Colonic mucosa (tissue), 4 donors: Measurements from ENCODE around the gene SMARCA2. TPM values are rescaled to one million over a fixed set of nuclear protein-coding genes. Genes with fewer than 3 reads are reported as not detected.

Experiments
- DNase-seq: peaks from one replicate; pipeline ENCODE4 v3.0.0-alpha.2; 2020
- H3K27ac ChIP-seq: fragments of 200-600 bp; one replicate; pipeline ENCODE4 v1.8.0; 2021
- H3K27me3 ChIP-seq: fragments of 200-600 bp; one replicate; pipeline ENCODE4 v1.8.0; 2021
- H3K36me3 ChIP-seq: fragments of 200-600 bp; one replicate; pipeline ENCODE4 v1.8.0; 2021
- H3K4me1 ChIP-seq: fragments of 200-600 bp; one replicate; pipeline ENCODE4 v1.8.0; 2021; ENCODE audit warnings: mild to moderate bottlenecking
- H3K4me3 ChIP-seq: fragments of 200-600 bp; one replicate; pipeline ENCODE4 v1.8.0; 2021
- H3K9ac ChIP-seq, 2 donors: one replicate each; pipeline ENCODE4 v1.7.0; 2013; ENCODE audit warnings: control low read depth in 2 of 2, low read depth in 2 of 2, low read length in 2 of 2
- H3K9me3 ChIP-seq: fragments of 200-600 bp; one replicate; pipeline ENCODE4 v1.8.0; 2021
- CTCF ChIP-seq: fragments of 200-600 bp; IDR thresholded peaks from one replicate; pipeline ENCODE4 v1.8.0; 2022; ENCODE audit warnings: antibody characterized with exemption, mild to moderate bottlenecking
- intact Hi-C: fragments of 100-400 bp; cut with DNase I; formaldehyde crosslinking; loops from one replicate; pipeline ENCODE4 v1.14.1; 2022
- total RNA-seq, 2 donors: library from RNA; stranded (reverse); fragmentation: NEBNext Ultra II Directional in 1 of 2; extraction: Animal tissue kit (Norgen Biotek cat#: 25700) in 1 of 2; gene quantifications; one replicate each; pipeline ENCODE4 v1.2.1, GENCODE V29; 2021
- donor health status: healthy.
- donor health status: DM: no; HTN: no; CAD: no.
- donor health status: DM: no; HTN: no; CAD: no.

SMARCA2 gene
- total RNA-seq, 2 donors from 2014 or later = 89.4 to 97.0 TPM

GRCh38 chr9:2015581-2016407 is 647 bp downstream of the SMARCA2 start:
- H3K4me3 ChIP-seq = peak overlapping the region; percentile 76
- TF ChIP-seq CTCF = no peak
- H3K9me3 ChIP-seq = no peaks in the 10 kb centered on the region
- no peaks in the 10 kb centered on the region for H3K27me3 ChIP-seq
- H3K27ac ChIP-seq = peak overlapping the region; percentile 99
- intact Hi-C loops = no loop called here
- peaks cover 6% of the 10 kb centered on the region for H3K4me1 ChIP-seq
- peak overlapping the region; percentile 97 for H3K9ac ChIP-seq
- no peaks in the 10 kb centered on the region for H3K36me3 ChIP-seq
- DNase-seq = peak; percentile 57

GRCh38 chr9:2016408-2017330 is 1.5 kb downstream of the SMARCA2 start:
- no peak for TF ChIP-seq CTCF
- DNase-seq = peak; percentile 88
- Histone ChIP-seq H3K36me3 (no peaks in the 10 kb centered on the region), H3K4me3 (peak overlapping the region; percentile 76), H3K27ac (peak overlapping the region; percentile 99), H3K9ac (peak overlapping the region; percentile 97), H3K27me3 (no peaks in the 10 kb centered on the region), H3K9me3 (no peaks in the 10 kb centered on the region), H3K4me1 (peaks cover 6% of the 10 kb centered on the region)
- intact Hi-C loops = no loop called here

GRCh38 chr9:2017331-2018161 is 2.4 kb downstream of the SMARCA2 start:
- TF ChIP-seq CTCF = no peak
- Histone ChIP-seq H3K9ac (peak overlapping the region; percentile 97), H3K9me3 (no peaks in the 10 kb centered on the region), H3K36me3 (no peaks in the 10 kb centered on the region), H3K4me3 (peak overlapping the region; percentile 76), H3K4me1 (peaks cover 6% of the 10 kb centered on the region), H3K27ac (peak overlapping the region; percentile 99), H3K27me3 (no peaks in the 10 kb centered on the region)
- intact Hi-C loops = no loop called here
- DNase-seq = peak; percentile 75

GRCh38 chr9:2018162-2018643 is 3.1 kb downstream of the SMARCA2 start:
- Histone ChIP-seq H3K27me3 (no peaks in the 10 kb centered on the region), H3K27ac (peak overlapping the region; percentile 99), H3K9me3 (no peaks in the 10 kb centered on the region), H3K4me3 (peak overlapping the region; percentile 76), H3K4me1 (peaks cover 6% of the 10 kb centered on the region), H3K36me3 (no peaks in the 10 kb centered on the region), H3K9ac (peak overlapping the region; percentile 97)
- no peak for TF ChIP-seq CTCF
- intact Hi-C loops = no loop called here
- no peak for DNase-seq
